GM19455 (cell line): ENCODE data around the gene ATRN.

ENCODE experiments used
- ATAC-seq: cut with Tn5 transposase; IDR thresholded peaks from one replicate; pipeline ENCODE4 v1.9.1; 2021; ENCODE audit not compliant: unreplicated experiment

The ATRN gene

GRCh38 chr20:3654326-3655130, 183.7 kb downstream of the ATRN start:
- ATAC-seq = no peak

DNA sequence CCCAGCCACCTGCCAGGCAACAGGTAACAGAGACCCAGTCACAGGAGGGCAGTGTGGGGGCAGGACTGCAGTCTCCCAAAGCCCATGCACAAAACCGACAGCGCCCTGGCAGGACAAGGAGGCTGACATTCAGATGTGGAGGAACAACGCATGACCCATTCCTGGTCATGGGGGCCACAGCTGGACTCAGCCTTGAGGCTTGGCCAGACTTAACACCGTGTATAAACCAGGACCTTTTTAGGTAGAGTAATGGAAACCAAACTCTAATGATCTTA, 184.2 kb downstream of the ATRN start:
- no peak for ATAC-seq

- no peak for ATAC-seq
Observed at GRCh38 chr20:3658019-3658715, 187.3 kb downstream of the ATRN start.

GRCh38 chr20:3658716-3659491, 188.1 kb downstream of the ATRN start:
- peak; percentile 93 for ATAC-seq

DNA sequence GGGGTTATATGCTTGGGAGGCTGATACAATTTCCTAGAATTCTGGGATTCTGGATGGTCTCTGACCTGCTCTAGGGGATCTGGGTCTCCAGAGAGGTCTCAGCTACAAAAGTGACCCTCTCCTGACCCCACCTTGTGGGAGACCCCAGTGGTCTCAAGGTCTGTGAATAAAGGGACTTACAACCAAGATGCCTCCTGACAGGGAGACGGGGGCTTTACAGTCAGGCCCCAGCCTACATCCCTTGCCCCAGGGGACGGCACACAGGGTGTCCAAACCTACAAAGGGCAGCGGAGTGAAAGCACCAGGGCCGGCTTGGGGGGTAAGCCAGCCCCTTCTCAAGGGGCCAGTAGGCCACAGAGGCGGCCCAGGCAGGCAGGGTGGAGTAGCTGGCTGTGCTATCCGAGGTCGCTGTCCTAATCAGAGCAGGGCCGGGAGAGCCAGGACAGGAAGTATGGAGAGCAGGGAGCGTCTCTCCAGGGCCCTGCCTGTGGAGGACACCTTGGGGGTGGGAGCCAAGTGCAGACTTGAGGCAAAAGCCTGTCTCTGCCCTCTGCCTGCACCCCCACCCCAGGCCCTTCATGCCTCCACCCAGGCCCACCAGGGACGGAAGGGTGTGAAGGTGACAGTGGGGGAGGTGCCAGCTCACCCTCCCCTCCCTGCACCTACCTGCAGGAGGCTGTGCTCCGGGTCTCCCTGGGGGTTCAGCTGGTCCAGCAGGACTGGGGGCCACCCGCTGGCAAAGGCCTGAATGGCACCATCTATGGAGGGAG, 188.9 kb downstream of the ATRN start:
- ATAC-seq = no peak

DNA sequence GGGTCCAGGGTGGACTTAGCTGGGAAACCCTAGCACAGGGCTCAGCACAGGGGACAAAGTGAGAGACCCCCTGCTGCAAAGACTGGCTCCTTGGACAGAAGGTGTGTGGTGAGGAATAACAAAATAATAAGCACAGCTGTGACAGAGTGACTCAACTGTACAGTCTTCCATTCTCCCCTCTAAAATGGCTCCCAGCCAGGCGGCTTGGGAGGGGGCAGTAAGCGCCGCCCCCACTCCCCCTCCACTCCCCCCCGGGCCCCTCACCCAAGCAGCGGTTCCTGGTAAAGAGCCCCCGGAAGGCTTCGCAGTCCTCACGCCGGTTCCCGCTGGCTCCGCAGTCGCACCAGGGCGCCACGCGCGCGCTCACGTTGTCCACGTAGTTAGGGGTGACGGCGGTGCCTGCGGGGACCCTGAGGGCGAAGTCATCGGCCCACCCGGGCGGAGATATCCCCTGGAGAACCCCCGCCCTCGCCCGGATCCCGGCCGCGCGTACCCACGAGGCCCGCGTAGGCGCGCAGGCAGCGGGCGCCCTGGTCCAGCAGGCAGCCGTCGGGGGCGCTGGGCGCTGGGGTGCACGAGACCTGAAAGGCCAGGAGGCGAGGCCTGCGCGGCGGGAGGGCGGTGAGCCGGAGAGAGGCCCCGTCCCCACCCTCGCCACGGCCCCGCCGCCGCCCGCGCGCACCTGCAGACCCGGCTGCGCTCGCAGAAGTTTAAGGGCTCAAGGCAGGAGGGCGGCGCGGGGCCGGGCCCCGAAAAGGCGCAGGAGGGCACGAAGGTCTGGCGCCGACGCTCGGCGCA, 189.6 kb downstream of the ATRN start:
- ATAC-seq = no peak

- ATAC-seq = no peak
Observed at GRCh38 chr20:3661060-3661813, 190.4 kb downstream of the ATRN start.

DNA sequence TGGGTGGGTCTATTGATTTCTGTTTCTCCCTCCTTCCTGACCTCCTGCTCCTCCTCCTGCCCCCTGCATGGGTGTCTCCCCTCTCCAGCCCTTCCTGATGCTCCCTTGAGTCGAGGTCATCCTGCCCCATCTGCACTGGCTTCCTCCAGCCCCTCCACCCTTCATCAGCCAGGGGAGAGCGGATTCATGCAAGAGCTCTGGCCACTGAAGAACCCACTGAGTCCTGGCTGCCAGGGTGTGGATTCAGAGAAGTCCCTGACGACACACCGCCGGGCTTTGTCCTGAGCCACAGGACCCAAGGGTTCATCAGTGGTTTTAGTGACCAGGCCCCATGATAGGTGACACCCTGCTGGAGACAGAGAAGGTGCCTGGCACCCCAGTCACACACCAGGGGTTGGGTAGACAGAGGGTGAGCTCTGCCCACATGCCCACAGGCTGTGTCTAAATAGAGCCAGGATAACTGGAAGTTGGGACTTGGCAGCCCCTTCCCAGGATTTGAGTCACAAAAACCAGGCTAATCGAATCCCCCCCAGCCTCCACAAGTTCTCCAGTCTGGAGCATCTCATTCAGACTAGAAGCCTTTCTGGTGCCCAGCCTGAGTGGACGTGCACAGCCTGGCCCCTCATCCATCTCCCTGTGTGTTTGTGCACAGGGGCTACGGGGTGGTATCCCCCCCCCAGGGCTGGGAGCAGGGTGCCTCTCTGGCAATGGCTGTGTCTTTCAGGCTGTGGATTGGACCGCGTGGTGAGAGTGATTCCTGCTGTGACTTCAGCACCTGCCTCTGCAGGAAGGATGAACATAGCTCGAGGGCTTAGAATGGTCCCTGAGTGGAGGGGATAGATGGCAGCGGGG, 191.2 kb downstream of the ATRN start:
- ATAC-seq = no peak

- ATAC-seq = no peak
Observed at GRCh38 chr20:3663031-3663701, 192.3 kb downstream of the ATRN start, which contains the start of gene GFRA4. Gene GFRA4, minus strand, starts transcription at chr20:3663399. Its CDS starts 0 bp downstream, at chr20:3663399.

DNA sequence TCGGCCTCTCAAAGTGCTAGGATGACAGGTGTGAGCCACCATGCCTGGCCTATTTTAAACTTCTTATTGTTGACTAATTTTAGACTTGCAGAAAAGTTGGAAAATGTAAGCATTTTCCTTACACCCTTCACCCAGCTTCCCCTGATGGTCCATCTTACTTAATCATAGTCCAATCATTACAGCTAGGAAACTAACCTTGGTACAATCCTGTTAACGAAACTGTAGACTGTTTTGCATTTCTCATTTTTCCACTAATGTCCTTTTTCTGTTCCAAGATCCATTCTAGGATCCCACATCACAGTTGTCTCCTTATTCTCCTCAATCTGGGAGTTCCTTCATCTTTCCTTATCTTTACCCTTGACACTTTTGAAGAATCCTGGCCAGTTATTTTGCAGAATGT, 193.0 kb downstream of the ATRN start:
- ATAC-seq = no peak

GRCh38 chr20:3667434-3668037, 196.7 kb downstream of the ATRN start:
- ATAC-seq = no peak

DNA sequence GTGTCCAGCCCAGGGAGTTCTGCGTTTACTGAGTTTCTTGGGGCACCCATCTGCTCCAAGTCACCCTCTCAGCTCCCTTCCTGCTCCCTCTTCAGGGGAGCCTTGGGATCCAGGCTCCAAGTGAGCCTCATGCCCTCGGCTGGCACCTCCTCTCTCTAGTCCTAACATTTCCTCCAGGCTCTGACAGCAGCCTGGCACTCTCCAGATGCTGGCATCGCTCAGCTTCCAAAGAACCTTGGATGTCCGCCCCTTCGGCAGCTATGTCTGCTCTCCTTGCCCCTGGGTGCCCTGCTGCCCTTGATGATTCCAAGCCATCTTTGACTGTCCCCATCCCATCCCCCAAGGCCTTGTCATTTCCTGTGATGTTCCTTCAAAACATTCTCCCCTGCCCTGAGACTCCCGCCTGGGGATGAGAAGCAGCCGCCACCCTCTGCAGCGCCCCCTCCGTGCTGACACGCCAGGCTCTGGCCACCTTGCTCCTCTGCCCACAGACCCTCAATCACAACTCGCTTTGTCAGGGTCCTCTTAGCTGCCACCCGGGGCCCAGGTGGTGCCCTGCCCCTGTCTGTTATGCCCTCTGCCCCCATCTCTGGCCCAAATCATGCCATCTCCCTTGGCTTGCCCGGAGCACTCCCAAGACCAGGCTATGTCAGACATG, 199.0 kb downstream of the ATRN start:
- ATAC-seq = no peak

DNA sequence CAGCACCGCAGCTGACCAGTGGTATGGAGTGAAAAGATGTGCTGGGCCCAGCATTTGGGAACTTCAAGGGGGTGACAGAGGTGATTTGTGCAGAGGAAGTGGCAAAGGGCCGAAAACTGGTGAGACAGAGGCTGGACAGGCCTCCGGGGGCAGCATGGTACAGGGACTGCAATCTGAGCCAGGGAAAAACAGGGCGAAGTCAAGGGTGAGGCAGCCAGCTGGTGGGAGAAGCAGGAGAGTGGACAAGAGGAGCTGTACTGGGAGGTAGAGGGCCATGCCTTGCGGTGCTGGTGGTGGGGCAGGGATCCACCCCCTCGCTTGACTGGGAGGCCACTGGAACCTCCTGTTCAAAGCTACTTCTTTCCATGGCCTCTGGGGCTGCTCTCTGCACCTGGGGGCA, 199.7 kb downstream of the ATRN start:
- no peak for ATAC-seq

- ATAC-seq = no peak
Observed at GRCh38 chr20:3670945-3671344, 200.1 kb downstream of the ATRN start.

DNA sequence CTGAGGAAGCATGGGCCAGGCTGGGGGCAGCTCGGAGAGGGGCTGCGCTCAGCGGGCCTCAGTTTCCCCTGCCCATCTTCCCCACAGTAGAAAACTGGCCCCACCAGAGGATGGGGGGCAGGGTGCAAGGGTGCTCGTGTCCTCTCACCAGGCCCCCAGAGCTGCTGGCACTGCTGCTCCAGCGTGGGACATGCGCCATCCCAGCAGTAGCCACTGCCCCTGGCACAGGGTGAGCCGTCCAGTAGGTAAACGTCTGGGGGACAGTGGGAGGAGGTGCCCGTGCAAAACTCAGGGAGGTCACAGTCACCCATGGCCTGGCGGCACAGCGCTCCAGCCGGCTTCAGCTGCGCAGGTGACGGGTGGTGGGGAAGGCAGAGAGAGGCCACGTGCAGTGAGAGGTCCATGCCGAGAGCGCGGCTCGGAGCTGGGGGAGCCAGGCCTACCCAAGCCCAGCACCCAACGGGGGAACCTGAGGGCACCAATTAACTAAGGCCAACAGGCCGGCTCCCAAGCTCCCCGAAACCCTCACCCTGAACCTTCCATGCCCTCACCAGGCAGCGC, 201.2 kb downstream of the ATRN start:
- ATAC-seq = no peak

GRCh38 chr20:3672547-3673171, 201.8 kb downstream of the ATRN start:
- no peak for ATAC-seq
